Ammon's horn (tissue), 1 donor: ENCODE measurements around the gene SP110.
"Not testable (repeated sequence)": the region's sequence is repeated elsewhere in the genome, so short reads cannot be mapped to it uniquely, and the experiment has no call there.

ENCODE experiments used
- DNase-seq: peaks from one replicate; pipeline ENCODE4 v3.0.0-alpha.2; 2016; ENCODE audit warnings: low spot score

Gene SP110

DNA sequence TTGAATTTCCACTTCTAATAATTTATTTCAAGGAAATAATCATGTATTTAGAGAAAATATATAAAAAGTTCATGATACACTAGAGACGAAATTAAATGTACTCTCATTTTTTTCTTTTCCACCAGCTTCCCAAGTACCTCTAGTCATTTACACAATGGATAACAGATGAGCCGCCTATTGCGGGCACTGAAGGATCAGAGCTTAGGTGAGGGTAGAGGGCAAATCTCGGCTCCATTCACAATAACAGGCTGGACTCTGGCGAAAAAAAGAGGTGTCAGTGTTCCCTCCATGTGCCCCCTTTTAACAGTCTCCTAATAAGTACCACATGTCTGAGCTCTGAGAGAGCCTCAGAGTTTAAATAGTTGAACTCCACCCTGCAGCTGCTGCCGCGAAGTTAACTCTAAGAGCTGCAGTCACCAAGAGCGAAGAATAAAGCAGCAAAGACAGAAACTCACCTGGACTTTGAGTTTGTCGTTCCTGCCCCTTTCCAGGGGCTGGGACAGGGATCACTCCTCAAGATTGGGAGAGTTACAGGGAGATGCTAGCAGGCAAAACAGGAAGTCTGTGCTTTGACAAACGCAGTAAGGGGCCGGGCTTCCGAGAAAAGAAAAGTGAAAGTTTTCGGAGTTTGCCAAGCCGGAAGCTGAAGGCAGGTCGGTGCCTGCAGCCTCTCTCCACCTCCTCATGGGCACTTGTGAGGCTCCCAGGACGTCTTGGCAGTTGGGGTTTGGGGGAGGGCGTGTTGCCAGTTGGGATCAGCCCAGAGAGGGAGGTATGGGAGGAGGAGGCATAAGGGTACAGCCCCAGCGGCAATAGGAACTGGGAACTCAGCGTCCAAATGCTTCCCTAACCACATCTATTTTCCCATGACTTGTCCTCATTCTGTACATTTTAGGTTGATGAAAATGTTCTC lies at the start of gene SP110:
TSS of gene SP110 (minus strand) at position 566 of the 913 bp plus-strand sequence. CDS start 3,057 bp downstream, outside the sequence.
- DNase-seq, result peak; percentile 73

DNA sequence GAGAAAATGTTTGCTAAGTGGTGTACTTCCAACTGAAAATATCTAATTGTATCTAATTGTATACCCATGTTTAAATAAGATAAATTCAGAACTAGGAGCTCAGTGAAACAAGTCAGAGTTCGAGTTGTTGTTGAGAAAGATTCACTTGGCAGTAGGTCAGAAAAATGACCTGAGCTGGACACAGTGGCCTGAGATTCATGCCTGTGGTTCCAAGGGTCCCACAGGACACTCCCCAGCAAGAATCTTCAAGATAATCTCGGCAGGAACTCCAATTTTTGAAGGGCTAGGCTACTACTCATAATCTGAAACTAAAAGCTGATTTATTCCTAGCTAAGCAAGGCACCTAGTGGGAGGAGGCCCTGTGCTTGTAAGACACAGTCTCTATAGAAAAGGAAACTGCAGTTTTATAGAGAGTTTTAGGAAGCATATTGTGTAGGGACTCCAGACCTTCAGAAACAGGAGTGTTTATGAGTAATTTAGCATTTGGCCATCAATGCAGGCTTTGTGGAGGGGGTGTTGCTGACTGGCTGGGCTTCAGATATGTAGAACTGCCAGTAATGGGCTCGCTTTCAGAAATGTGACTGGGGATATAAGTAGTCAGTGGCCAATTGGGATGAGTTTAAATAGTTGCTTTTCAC lies 48.9 kb upstream of the SP110 start:
- peak; percentile 5 for DNase-seq

DNA sequence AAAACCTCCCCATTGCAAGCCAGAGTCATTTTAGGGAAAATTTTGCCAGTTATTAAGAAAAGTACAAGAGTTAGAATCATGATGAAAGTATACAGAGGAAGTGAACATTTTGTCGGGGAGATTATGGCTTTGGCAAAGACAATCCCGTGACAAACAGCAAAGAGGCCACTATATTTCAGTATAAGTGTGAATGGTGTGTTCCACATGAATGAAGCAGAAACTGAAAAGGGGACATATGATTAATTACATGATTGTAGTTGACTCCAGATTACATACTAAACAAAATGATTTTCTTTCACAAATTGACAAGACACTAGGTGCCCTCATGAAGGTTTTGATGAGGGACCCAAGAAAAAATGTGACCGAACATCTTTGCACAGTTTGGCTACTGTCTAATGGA lies 47.8 kb upstream of the SP110 start:
- DNase-seq, result no peak

DNA sequence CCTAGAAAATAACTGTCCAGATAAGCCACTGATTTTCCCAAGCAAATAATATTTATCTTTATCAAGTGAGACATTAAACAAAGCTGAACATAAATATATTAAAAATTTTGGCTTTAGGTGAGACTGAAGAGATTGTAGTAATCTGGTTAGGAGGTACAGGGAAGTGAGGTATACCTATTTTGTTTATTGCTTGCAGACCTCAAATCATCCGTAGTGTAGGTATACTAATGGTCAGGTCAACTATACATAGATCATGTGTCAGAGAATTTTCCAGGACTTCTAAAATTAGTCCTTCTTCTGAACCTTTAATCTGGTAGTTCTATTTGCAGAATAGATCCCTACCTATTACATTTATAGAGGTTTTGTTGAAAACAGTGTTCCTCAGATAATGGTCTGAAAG lies 47.3 kb upstream of the SP110 start:
- no peak for DNase-seq

DNA sequence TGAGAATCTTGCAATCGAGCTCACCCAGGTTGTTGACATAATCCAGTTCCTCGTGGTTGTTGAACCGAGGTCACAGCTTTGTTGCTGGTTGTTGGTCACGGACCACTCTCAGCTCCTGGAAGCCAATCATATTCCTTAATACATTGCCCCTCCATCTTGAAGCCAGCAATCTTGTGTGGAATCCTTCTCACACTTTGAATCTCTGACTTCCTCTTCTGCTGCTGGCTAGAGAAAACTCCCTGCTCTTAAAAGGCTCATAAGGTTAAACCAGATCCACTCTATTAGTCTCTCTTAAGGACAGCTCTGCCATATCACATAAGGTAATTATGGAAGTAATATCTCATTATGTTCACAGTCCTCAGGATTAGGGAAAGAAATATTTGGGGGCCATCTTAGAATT lies 46.9 kb upstream of the SP110 start:
- DNase-seq, result no peak

DNA sequence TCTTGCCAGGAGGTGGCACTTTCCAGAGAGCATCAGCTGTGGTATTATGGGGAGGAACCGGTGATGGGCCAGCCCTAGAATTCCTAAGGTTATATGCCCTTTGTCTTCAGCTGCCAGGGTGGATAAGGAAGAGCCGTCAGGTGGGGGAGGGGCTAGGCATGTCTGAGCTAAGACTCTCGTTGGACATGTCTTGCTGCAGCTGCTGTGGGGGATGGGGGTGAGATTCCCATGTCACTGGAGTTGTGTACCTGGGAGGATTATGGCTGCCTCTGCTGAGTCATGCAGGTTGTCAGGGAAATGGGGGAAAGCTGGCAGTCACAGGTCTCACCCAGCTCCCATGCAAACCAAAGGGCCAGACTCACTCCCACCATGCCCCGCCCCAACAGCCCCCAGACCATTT lies 45.2 kb upstream of the SP110 start:
- not testable (repeated sequence) for DNase-seq

DNA sequence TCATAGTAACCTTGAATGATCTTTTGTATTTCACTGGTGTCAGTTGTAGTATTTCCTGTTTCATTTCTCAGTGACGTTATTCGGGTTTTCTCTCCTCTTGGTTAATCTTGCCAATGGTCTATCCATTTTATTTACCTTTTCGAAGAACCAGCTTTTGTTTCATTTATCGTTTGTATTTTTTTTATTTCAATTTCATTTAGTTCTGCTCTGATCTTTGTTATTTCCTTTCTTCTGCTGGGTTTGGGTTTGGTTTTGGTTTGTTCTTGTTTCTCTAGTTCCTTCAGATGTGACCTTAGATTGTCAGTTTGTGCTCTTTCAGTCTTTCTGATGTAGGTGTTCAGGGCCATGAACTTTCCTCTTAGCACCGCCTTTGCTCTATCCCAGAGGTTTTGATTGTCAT lies 42.5 kb upstream of the SP110 start:
- no peak for DNase-seq

DNA sequence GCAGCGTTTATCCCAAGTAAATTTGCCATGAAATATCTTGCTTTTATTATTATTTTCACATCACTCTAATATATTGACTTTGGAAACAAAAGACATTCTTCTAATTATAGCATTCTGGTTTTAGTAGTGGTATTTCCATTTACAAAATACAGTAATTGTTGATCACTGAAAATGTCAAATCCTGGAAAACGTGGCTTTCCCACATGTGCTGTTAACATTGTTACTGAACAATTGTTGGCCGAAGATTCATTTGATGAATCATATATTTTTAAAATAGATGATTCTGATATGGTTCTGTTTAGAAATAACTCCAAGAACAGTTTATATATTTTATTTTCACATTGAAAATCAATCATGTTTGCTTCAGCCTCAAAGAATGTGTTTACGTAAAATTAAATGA lies 38.7 kb upstream of the SP110 start:
- peak; percentile 7 for DNase-seq

DNA sequence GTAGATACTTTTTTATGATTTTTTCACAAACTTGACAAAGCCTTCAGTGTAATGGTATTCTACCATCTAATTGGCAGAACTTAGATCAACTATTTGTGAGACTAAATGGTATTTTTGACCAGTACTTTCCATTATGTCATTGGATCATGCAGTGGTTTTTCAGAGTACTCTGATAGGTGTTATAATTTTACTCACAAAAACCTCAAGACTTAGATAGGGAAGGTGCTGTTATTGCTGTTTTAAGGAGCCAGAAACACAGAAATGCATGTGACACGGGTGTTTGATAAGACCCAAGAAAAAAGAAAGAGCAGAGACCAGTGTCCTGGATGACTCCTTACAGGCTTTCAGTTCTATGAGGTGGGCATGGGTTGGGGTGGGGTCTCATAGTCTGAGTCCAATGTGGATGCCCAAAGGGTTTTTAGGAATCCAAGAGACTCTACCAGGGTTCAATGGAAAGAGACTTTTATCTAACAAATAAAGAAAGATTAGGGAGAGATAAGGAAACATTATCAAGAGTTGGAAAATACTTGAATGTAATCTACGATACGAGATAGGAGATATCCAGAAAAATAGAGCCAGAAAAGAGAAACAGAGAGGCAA lies 37.0 kb upstream of the SP110 start:
- no peak for DNase-seq

DNA sequence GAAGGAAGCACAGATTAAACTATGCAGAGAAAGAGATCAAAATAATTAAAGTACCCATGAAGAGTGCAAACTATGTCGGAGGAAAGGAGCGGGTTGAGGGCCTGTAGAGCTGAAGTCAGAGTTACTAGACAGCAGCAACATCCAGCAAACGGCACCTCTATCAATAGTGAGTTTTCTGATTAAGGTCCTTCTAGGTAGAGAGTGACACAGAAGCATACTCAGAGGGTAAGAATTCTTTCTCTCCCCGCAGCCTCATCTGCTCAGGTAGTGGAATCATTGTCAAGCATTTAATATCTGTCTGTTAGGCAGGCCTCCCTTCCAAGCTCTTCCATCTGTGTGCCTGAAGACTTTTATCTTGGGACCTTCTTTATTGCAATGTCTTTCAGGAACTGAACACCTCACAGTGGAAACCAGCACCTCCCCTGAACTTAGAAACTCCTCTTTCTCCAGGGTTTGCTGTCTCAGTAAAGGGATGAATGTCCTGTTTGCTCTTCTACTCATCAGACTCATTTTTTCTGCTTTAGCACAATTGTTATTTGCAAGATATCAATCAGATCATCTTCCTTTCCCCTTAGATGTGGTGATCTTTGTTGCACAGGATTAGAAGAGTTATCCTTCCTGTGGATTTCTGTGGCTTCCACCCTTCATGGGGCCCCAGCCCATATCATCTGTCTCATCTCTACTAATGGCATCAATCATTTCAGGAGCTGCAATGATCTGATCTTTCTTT lies 34.5 kb upstream of the SP110 start:
- no peak for DNase-seq

DNA sequence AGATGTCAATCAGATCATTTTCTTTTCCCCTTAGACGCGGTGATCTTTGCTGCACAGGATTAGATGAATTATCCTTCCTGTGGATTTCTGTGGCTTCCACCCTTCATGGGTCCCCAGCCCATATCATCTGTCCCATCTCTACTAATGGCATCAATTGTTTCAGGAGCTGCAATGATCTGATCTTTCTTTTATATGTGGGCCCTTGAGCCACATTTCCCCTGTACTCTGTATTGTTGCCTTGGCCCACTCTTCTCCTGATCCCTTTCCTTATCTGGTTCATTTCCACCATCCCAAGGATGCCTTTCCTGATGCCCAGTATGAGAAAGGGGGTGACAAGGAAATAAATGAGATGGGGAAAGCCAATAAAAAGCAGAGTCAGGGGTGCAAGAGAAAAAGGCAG lies 30.4 kb upstream of the SP110 start:
- no peak for DNase-seq

DNA sequence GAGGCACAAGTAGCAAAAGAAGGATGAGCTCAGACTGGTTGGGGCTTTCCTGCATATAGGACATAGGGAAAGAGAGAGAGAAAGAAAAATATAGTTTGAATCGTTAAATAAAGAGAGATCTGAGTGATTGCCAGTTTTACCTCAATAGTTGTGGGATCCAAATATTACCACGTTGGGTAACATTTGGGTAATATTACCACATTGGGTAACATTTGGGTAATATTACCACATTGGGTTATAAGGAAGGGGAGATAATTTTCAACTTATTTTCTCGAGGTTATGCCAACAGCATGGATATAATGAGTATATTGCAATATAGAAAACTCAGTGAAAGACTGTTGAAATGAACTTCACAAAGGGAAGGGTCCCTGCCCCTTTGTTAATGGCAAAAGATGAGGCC lies 26.4 kb upstream of the SP110 start:
- DNase-seq, result no peak

DNA sequence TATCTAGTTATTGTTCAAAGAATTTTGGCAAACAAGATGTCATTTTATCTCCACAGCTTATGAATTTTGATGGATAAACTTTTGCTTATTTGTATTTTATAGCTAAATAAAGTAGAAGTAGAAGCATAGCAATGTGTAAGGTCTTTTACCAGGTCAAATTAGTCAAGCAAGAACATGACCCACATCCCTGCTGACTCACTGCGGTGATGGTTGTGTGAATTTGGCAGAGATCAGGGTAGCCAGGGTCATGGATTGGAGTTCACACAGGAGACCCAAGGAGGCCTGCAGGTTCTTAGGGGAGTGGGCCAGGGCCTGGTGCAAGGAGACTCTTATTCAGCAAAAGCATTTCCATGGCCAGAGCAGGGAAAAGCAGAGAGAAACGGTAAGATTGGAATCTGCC lies 24.4 kb upstream of the SP110 start:
- no peak for DNase-seq

DNA sequence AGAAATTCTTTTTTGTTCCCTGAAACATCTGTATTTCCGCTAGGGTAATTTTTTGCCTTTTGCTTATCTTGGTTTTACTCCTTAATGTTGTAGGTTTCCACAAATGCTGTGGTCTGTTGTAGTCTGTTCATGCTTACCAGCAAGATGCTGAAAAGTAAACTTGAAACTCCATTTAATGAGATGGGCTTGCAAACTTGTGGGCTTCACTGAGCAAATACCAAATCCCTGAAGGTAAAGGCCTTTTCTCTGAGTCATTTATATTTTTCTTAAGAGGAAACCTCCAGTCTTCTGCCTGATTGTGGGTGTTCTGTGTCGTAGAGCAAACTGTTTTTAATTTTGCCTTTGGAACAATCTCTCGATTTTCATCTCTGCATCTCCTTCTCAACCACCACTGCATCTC lies 15.1 kb upstream of the SP110 start:
- no peak for DNase-seq

DNA sequence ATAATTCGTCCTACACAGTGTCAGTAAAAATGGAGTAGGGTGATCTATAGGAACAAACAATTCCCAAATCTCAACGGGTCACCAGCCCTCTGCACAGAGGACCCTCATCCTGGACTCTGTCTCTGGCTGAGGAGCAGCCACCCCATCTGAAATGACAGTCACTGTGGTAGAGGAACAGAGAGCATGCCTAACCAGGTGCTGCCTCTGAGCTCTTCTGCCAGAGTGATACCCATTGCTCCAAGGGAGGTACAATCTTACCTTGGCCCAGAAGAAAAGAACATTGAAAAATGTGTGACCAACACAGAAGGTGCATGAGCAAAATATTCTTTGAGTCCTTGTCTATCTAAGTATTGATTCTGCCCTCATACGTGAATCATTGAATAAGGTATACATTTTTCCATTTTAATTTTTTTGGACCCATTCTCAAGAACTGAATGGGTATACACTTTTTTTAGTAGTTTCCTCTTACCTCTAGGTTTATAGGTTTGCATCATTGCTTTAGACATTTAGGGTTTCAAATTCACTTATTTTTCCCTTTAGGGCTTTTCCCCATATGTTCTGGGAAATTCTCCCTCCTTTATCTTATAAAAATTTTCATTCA lies 14.4 kb upstream of the SP110 start:
- DNase-seq, result no peak

DNA sequence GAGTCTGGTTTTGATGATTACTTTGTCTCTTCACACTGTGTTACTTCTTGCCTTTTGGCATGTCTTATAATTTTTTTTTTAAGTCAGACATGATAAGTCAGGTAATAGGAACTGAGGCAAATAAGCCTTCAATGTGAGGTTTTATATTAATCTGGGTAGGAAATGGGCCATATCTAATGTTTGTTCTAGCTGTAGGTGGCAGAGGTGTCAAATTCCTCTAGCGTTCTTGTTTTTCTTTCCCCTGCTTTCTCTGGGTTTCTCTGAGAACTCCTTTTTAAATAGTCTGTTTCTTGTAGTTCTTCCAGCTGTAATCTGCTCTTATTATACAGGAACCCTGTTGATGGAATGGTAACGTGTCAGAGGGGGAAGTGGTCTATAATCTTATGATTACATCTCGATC lies 11.5 kb upstream of the SP110 start:
- DNase-seq, result no peak

DNA sequence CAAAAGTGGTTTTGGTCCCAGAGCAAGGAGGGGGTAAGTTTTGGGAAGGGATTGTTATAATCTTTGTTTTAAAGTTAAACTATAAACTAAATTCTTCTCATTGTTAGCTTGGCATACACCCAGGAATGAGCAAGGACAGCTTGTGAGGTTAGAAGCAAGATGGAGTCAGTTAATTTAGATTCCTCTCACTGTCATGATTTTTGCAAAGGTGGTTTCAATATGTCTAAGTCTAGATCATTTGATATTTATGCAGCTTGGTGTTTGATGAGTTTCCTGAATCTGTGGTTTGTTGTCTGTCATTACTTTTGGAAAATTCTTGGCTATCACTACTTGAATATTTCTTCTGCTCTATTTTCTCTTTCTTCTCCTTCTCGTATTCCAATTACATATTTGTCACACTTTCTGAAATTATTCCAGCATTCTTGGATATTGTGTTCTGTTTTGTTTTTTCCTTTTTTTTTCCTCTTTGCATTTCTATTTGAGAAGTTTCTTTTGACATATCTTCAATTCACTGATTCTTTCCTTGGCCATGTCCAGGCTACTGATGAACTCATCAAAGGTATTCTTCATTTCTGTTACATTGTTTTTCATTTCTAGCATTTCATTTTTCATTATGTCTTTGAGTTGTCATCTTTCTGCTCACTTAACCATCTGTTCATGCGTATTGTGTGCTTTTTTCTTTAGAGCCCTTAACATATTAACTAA lies 10.9 kb upstream of the SP110 start:
- no peak for DNase-seq

DNA sequence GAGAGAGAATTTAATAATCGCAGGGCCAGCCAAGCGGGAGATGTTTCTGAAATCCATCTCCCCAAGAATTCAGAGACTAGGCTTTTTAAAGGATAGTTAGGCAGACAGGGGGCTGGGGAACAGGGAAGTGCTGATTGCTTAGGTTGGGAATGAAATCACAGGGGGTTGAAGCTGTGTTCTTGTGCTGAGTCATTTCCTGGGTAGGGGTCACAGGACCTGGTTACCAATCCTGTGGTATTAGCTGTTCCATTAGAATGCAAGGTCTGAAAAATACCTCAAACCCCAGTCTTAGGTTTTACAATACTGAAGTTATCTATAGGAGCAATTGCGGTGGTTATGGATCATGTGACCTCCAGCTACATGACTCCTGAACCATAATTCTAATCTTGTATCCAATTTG lies 10.3 kb upstream of the SP110 start:
- no peak for DNase-seq

DNA sequence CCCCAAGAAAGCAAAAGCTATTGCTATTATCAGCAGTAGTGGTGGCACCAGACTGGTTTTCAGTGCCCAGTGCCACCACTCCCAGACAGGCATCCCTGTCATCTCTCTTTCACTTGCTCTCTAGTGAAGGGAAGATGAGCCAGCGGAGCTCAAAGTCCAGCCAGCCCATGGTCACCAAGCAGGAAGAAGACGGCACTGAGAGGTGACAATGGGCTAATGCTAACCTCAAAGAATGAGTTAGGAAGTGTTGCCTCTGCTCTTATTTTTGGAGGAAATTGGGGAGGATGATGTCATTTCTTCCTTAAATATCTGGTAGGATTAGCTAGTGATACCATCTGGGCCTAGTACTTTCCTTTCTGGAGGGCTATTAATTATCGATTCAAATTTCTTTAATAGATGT lies 7.4 kb upstream of the SP110 start:
- no peak for DNase-seq

DNA sequence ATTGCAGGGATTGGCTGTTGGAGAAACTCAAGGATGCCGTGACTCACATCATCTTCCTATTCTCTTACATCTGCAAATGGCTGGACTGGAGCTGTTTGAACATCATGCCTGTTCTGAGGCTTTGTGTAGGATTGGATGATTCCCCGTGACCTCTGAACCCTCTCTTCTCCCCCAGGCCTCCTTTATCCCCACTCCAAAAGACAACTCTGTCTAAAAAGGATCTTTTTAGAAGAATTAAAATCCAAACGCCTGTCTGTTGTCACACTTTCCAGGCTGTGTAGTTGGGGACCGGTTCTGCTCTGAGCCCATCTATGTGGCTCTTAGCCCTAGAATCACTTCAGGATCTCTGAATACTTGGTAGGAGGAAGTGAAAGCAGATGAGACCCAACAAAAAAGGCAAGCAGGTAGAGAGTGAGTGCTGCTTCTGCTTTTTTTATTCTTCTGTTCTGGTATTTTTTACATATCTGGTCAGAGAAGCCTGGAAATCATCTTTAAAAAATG lies 6.3 kb upstream of the SP110 start:
- peak; percentile 17 for DNase-seq

DNA sequence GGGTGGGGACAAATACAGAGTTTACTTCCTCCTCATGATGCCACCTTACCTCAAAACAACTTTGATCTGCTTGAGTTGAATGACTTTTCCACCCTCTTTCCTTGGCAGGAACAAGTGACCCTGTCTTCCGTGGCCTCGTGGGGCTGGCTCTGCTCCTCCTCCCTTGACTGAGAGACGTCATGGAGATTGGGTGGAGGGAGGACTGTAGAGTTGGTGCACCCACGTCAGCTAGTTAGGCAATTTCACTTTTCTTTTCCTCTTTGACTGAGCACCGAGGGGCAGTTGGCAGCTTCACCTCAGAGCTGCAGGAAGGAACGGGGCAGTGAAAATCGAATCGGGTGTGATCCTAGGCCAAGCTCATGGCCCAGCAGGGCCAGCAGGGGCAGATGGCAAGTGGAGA lies 5.7 kb upstream of the SP110 start, which contains the start of gene SP140:
TSS of gene SP140 (plus strand) at position 251 of the 400 bp plus-strand sequence. CDS start at position 360, 109 bp downstream.
- peak; percentile 70 for DNase-seq
